GM12878 (cell line): ENCODE results near the gene CACNA1S. TPM values are rescaled to one million over a fixed set of nuclear protein-coding genes. Genes with fewer than 3 reads are reported as not detected.

Experiments
- ATAC-seq: fragments of 200-7000 bp; cut with Tn5 transposase; 3 replicates; pipeline ENCODE4 v1.9.1; 2020; ENCODE audit warnings: mild to moderate bottlenecking, moderate library complexity
- BruUV-seq: library from RNA; stranded (reverse); fragments of 400-500 nt; replicated peaks from 2 replicates; lab custom pipeline; 2021; lab: Mats Ljungman, UMichigan
- CTCF ChIA-PET: fragments of 300-600 bp; sonication (Branson Sonifier 250); formaldehyde crosslinking; extraction: SDS; loops from one replicate; lab custom pipeline; 2021; ENCODE audit warnings: inconsistent platforms; lab: Yijun Ruan, JAX
- POLR2A ChIA-PET: fragments of 350-600 bp; formaldehyde crosslinking; extraction: SDS; loops from one replicate; lab custom pipeline; 2021; ENCODE audit warnings: inconsistent platforms; lab: Charles Lee
- RAD21 ChIA-PET: fragments of 300-600 bp; sonication (Branson Sonifier 250); formaldehyde crosslinking; loops from one replicate; lab custom pipeline; 2023; ENCODE audit warnings: antibody characterized with exemption; ENCODE audit not compliant: unreplicated experiment; lab: Charles Lee
- SMC1A ChIA-PET: fragments of 300-600 bp; sonication (Branson Sonifier 250); formaldehyde crosslinking; loops from one replicate; lab custom pipeline; 2023; ENCODE audit not compliant: unreplicated experiment, uncharacterized antibody; lab: Charles Lee
- DNase-seq: peaks from one replicate; pipeline ENCODE4 v3.0.0-alpha.2; 2011; ENCODE audit warnings: low read depth, low spot score
- FAIRE-seq: peaks from 3 replicates; lab custom pipeline; 2011; peaks lifted over from hg19 to GRCh38; lab: Jason Lieb, UNC
- H2AFZ ChIP-seq: 2 replicates; pipeline ENCODE4 v1.6.0; 2011; ENCODE audit warnings: low read depth, low read length, control low read depth; ENCODE audit not compliant: control insufficient read depth
- H3K27ac ChIP-seq: 2 replicates; pipeline ENCODE4 v1.5.1; 2011; ENCODE audit warnings: control low read depth; ENCODE audit not compliant: control insufficient read depth, insufficient read depth
- H3K27me3 ChIP-seq, 2 experiments: replicated peaks in 1 of 2; 2 replicates each; pipeline versions ENCODE4 v1.6.0 to v1.6.1; 2011; ENCODE audit warnings: low read length in 1 of 2; ENCODE audit not compliant: control insufficient read depth in 2 of 2, insufficient read depth in 2 of 2
- H3K36me3 ChIP-seq, 2 experiments: 2 replicates each; pipeline ENCODE4 v1.5.1; 2011; ENCODE audit warnings: low read length in 1 of 2; ENCODE audit not compliant: control insufficient read depth in 2 of 2, insufficient read depth in 2 of 2
- H3K4me1 ChIP-seq: 2 replicates; pipeline ENCODE4 v1.6.1; 2011; ENCODE audit warnings: mild to moderate bottlenecking, low read length, moderate library complexity, mixed read lengths; ENCODE audit not compliant: control insufficient read depth, insufficient read depth
- H3K4me2 ChIP-seq: 2 replicates; pipeline ENCODE4 v1.6.0; 2011; ENCODE audit warnings: control low read depth; ENCODE audit not compliant: control insufficient read depth, insufficient read depth
- H3K4me3 ChIP-seq: fragments of 200-600 bp; sonication (generic); 2 replicates; pipeline ENCODE4 v1.5.1; 2016
- H3K79me2 ChIP-seq: 2 replicates; pipeline ENCODE4 v1.6.0; 2011; ENCODE audit warnings: low read length; ENCODE audit not compliant: control insufficient read depth, insufficient read depth
- H3K9ac ChIP-seq: 2 replicates; pipeline ENCODE4 v1.8.0; 2011; ENCODE audit warnings: low read length, control low read depth, mixed read lengths; ENCODE audit not compliant: control insufficient read depth, insufficient read depth
- H3K9me3 ChIP-seq: replicated peaks from 3 replicates; pipeline ENCODE4 v1.5.1; 2011; ENCODE audit warnings: mild to moderate bottlenecking, low read length; ENCODE audit not compliant: control insufficient read depth, insufficient read depth
- H4K20me1 ChIP-seq: 2 replicates; pipeline ENCODE4 v1.6.0; 2011; ENCODE audit not compliant: control insufficient read depth, insufficient read depth
- CEBPZ ChIP-seq: fragments of 150-350 bp; IDR thresholded peaks from 2 replicates; pipeline ENCODE4 v1.6.1; 2016; ENCODE audit warnings: low read depth, low read length
- EGR1 ChIP-seq, 2 experiments: IDR thresholded peaks; 1 replicate in 1 of 2; 2 replicates in 1 of 2; pipeline ENCODE4 v1.6.1; 2011 to 2012; ENCODE audit warnings: low read depth in 2 of 2, low read length in 2 of 2, borderline replicate concordance in 1 of 2, mild to moderate bottlenecking in 1 of 2, moderate library complexity in 1 of 2
- MEF2B ChIP-seq: fragments of 450-650 bp; IDR thresholded peaks from 2 replicates; pipeline ENCODE4 v1.6.1; 2018; ENCODE audit warnings: mild to moderate bottlenecking, moderate library complexity; ENCODE audit not compliant: partially characterized antibody, poor library complexity, severe bottlenecking
- MTA2 ChIP-seq: fragments of 450-650 bp; IDR thresholded peaks from 2 replicates; pipeline ENCODE4 v1.6.1; 2016; ENCODE audit warnings: low read depth, mild to moderate bottlenecking, moderate library complexity
- SKIL ChIP-seq: fragments of 450-650 bp; IDR thresholded peaks from 2 replicates; pipeline ENCODE4 v1.6.1; 2017; ENCODE audit warnings: mild to moderate bottlenecking, low read depth, inconsistent platforms; ENCODE audit not compliant: poor library complexity, severe bottlenecking
- STAT1 ChIP-seq: fragments of 450-650 bp; conservative IDR thresholded peaks from 2 replicates; pipeline ENCODE4 v1.6.1; 2014; ENCODE audit warnings: antibody characterized with exemption, mild to moderate bottlenecking
- TAF1 ChIP-seq: IDR thresholded peaks from 2 replicates; pipeline ENCODE4 v1.6.1; 2011; ENCODE audit warnings: mild to moderate bottlenecking, low read depth, low read length, borderline replicate concordance
- TCF7 ChIP-seq: IDR thresholded peaks from 2 replicates; pipeline ENCODE4 v1.6.1; 2014; ENCODE audit warnings: antibody characterized with exemption, borderline replicate concordance
- USF1 ChIP-seq: IDR thresholded peaks from 2 replicates; pipeline ENCODE4 v1.6.1; 2011; ENCODE audit warnings: borderline replicate concordance, low read depth, mild to moderate bottlenecking, moderate library complexity, mixed read lengths, low read length; ENCODE audit not compliant: insufficient read depth; ENCODE audit errors: extremely low read length
- ZNF24 ChIP-seq: fragments of 450-650 bp; IDR thresholded peaks from 2 replicates; pipeline ENCODE4 v1.6.1; 2017; ENCODE audit warnings: antibody characterized with exemption, mild to moderate bottlenecking
- ZNF622 ChIP-seq: fragments of 450-650 bp; IDR thresholded peaks from 2 replicates; pipeline ENCODE4 v1.6.1; 2017; ENCODE audit warnings: mild to moderate bottlenecking, inconsistent platforms
- WGBS: methylation state at CpG from one replicate; pipeline ENCODE4 v1.1.6; 2016; ENCODE audit warnings: low lambda C conversion rate; ENCODE audit not compliant: insufficient replicate concordance, insufficient coverage; ENCODE audit errors: missing lambda C conversion rate; 5-methylcytosine and 5-hydroxymethylcytosine counted together
- in situ Hi-C: fragments of 300-500 bp; cut with MboI; formaldehyde crosslinking; loops from 9 replicates; pipeline ENCODE4 v1.14.3; 2018; ENCODE audit warnings: mixed read lengths
- intact Hi-C: fragments of 100-400 bp; cut with micrococcal nuclease; formaldehyde crosslinking; loops from one replicate; pipeline ENCODE4 v1.14.2; 2022; ENCODE audit not compliant: unreplicated experiment
- polyA plus RNA-seq, 11 experiments: library from polyadenylated mRNA; depleted of rRNA in 4 of 11; unstranded in 6 of 11; stranded (reverse) in 5 of 11; fragments of >200 nt; fragmentation: Nextera tagmentation in 4 of 11; fragmentation: Illumina TruSeq in 1 of 11; extraction: Ambion mirVana in 4 of 11; extraction: Trizol in 1 of 11; gene quantifications; 1 replicate in 1 of 11; 2 replicates in 10 of 11; pipeline versions ENCODE4 v1.2.1 to v1.2.3, GENCODE V29; 2011 to 2016; ENCODE audit warnings: inconsistent platforms in 2 of 11, missing spikeins in 2 of 11, low read depth in 1 of 11
- total RNA-seq, 4 experiments: library from RNA; depleted of rRNA in 3 of 4; stranded (reverse); fragments of >200 nt in 3 of 4; fragmentation: Illumina TruSeq in 1 of 4; extraction: Trizol in 1 of 4; gene quantifications; 2 replicates each; pipeline versions ENCODE4 v1.2.1 to v1.2.3, GENCODE V29; 2013 to 2021

Gene CACNA1S
- total and polyA plus RNA-seq, 10 of the 15 experiments (the other 5 are each of a cell fraction or from before 2014, with no cell fraction given): under 0.01 to 0.04 (median 0.02) TPM; not detected in 6

GRCh38 chr1:201125019-201125418 is 12.8 kb upstream of the CACNA1S start:
- ATAC-seq (no peak), DNase-seq (no peak), FAIRE-seq (no peak)
- H3K9me3 ChIP-seq: no peaks in the 10 kb centered on the region
- H3K27me3 ChIP-seq: peaks cover 0 to 1% of the 10 kb centered on the region in 2 experiments; a peak in 2 of 4 replicates
- H3K27ac ChIP-seq: no peak overlapping the region
- no peak overlapping the region for H3K4me2 ChIP-seq
- in situ Hi-C loops (no loop called here), intact Hi-C loops (no loop called here)
- ChIA-PET POLR2A (no interaction called here), RAD21 (no interaction called here), SMC1A (no interaction called here), CTCF (no interaction called here)
- BruUV-seq: no TSS peak
- H2AFZ ChIP-seq: no peak overlapping the region
- TF ChIP-seq MEF2B (no peak), EGR1 (IDR thresholded peaks at IDR 0.05; ENCODE audit: borderline replicate concordance in 1 of 2, low read depth in 2 of 2, low read length in 2 of 2) (no peak), SKIL (no peak)
- no peaks in the 10 kb centered on the region for H3K36me3 ChIP-seq
- H3K79me2 ChIP-seq: no peaks in the 10 kb centered on the region
- no peaks in the 10 kb centered on the region for H3K4me1 ChIP-seq
- no peak overlapping the region for H3K9ac ChIP-seq
- H4K20me1 ChIP-seq: no peaks in the 10 kb centered on the region
- WGBS: 60% methylated on average over 9 of the region's 9 CpGs
- no peak overlapping the region for H3K4me3 ChIP-seq

- Histone ChIP-seq H3K4me3 (no peak overlapping the region), H4K20me1 (no peaks in the 10 kb centered on the region), H3K4me2 (no peak overlapping the region), H3K79me2 (no peaks in the 10 kb centered on the region), H3K4me1 (no peaks in the 10 kb centered on the region)
- RAD21 ChIA-PET: no interaction called here
- no peak for TF ChIP-seq USF1
- TF ChIP-seq ZNF24: no peak
- no peak for TF ChIP-seq TAF1
- TF ChIP-seq STAT1: no peak
- no peak for TF ChIP-seq ZNF622
- no peak for TF ChIP-seq CEBPZ
- TF ChIP-seq MTA2: no peak
- TF ChIP-seq TCF7: no peak
- TF ChIP-seq, all 136 proteins: peak for 0
- FAIRE-seq: no peak
- no peaks in the 10 kb centered on the region for H3K9me3 ChIP-seq
- H3K27me3 ChIP-seq: peaks cover 1 to 4% of the 10 kb centered on the region in 2 experiments; a peak in 3 of 4 replicates
- intact Hi-C loops (no loop called here), in situ Hi-C loops (no loop called here)
- H3K9ac ChIP-seq: no peak overlapping the region
- H3K36me3 ChIP-seq: no peaks in the 10 kb centered on the region
- ChIA-PET CTCF (no interaction called here), SMC1A (no interaction called here), POLR2A (no interaction called here)
- H2AFZ ChIP-seq: no peak overlapping the region
- BruUV-seq: no TSS peak
- ATAC-seq: no peak
- no peak for DNase-seq
- 33% methylated on average over 1 of the region's 1 CpG for WGBS
- no peak overlapping the region for H3K27ac ChIP-seq
These were observed 11.6 kb upstream of the CACNA1S start for GRCh38 chr1:201123866-201124265.
